Activated CD4-positive, alpha-beta T cell treated with anti-CD3 and anti-CD28 coated beads, Interleukin-2, amount 50 U/mL, for 4 hours (primary cell): ENCODE results near the gene RHEB.

ENCODE experiments used
- DNase-seq, 2 experiments: peaks; one replicate each; pipeline ENCODE4 v3.0.0-alpha.2; 2020

Gene RHEB

DNA sequence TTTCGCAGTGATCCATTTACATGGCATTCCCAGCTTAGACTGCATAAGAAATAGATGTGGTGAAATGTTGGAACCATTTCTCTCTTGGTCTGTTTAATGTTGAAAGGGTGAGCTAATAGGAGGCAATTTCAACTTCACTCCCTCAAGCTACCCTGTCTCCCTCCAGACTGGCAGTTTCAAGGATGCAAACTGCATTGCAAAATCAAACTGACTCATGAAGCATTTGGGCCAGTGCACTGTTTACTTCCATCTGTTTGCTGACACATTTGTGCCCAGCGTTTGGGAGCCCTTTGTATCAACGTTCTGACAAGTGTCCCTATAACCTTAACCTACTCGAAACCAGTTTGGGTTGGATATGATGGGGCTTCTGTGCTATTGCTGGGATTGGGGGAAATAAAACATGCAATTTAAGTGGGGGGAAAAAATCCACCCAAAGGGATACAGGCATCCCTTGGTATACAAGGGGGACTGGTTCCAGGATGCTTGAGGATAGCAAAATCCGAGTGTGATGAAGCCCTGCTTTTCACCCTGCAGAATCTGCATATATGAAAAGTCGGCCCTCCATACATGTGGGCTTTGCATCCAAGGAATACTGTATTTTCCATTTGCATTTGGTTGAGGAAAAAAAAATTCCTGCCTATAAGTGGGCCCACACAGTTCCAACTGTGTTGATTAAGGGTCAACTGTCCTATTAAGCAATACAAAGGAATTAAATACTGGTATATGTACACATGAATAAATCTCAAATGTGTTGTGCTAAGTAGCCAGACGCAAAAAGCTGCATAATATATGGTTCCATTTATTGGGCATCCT lies 15.6 kb downstream of the RHEB start:
- no peak for DNase-seq

DNA sequence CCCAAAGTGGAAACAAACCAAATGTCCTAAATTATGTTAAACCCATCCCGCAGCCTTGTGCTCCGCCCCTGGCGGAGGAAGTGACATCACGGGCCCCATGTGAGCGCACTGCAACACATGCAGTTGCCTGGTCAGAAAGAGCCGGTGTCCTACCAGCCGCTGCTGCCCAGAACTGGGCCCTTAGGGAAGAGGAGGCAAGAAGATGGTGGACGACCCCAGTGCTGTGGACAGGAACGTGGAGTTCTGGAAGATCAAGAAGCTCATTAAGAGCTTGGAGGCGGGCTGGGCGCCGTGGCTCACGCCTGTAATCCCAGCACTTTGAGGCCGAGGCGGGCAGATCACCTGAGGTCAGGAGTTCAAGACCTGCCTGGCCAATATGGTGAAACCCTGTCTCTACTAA lies 18.0 kb downstream of the RHEB start:
- DNase-seq = no peak

DNA sequence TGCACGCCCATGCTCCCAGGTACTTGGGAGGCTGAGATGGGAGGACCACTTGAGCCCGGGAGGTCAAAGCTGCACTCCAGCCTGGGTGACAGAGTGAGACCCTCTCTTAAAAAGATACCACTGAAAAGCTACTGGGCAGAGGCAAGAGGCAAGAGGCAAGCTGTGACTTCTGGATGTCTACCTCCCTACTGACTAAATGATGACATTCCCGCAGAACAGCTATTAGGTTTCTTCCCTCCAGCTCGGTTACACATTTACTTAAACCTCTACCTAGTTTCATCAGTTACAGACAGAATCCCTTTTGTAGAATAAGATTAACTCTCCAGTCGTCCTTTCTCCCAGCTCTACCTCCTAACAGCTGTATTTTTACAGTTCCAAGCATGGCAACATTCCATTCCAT lies 21.2 kb downstream of the RHEB start:
- DNase-seq = no peak

DNA sequence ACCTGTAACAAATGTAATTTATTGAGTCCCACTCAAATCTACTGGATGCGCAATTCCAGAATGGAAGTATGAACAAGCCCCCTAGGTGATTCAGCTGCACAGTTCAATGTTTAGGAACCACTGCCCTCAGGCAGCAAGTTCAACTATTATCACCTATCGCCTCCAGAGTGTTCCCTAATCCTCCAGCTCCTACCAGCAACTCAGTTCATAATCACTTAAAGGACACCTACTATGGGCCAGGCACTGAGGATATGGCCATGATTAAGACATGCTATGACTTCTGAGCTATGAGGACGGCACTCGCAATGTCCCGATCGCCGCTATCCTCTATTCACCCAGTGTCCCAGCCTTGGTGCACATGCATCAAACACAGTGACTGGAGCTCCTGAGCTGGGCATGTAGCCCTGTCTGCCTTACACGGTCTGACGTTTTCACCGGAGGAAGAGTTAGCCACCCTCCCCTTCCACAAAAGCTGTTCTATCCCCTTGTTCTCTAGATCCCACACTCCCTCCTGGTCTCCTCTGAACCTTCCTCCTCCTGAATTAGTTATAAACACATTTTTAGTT lies 22.3 kb downstream of the RHEB start:
- no peak for DNase-seq

DNA sequence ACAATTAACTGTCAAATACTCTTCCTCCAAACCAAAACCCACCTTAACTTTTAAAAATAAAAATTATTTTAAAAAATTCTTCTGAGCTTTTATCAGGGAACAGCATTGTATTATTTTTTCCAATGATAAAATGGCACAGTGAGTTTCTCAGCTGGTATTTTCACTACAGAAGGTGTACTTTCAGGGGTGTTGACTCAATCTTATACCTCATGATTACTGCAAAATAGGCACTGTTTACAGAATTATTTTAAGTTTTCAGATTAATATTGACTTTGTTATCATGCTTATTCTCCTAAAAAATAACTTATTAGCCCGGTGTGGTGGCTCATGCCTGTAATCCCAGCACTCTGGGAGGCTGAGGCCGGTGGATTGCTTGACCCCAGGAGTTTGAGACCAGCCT lies 24.3 kb downstream of the RHEB start:
- DNase-seq = no peak

DNA sequence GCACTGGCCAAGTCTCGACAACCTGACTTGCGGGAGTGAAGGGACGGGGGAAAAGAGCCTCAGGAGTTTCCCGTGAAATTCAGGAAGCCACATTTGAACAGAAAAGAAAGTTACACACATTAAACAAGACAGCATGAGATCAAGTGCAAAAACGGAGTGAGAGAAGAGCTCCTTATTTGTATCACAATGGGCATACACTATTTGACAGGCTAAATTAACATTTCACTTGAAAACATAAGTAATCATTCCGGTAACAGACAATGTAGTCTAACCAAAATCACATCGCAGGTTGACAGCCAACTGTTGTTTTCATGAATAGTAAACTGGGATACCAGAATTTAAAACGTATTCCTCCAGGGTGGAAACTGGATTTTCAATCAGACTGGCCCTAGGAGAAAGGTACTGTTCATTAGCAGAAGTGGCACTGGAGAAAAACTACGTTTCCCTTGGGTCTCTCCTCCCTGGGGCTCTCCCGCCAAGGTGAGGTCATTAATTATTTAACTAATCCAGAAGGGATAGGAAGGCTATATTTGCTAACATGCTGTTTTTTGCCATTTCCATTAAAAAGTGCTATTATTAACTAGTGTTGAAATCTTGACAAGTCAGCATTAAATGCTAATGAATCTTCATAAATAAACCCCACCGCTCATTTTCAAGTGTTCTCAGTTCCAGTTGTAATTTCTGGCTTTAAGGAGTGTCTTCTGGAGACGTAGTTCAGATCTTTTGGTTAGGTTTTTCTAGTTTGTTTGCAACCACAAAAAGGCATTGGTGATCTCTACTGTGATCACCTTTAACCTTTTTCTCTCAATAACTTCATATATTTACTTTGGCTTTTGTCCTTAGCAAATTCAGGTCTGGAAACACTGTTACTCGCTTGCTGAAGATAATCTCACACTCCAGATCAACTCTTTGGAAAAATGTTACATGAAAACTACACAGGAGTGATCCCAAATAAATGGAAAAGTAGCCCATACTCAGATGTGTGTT lies 25.1 kb downstream of the RHEB start:
- no peak for DNase-seq

DNA sequence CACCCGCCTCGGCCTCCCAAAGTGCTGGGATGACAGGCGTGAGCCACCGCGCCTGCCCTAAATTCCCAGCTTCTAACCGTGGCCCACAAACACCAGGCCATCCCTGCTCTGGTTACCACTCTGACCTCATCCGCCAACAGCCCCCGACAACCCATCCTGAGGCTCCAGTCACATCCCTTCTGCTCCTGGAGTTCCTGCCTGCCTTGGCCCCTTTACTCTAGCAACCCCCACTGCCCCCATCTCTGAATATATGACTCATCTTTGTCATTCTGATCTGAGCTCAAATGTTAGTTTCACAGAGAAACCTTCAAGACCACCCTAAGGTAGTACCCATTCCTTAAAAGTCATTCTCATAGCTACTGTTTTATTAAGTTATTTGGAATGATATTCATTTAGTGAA lies 26.6 kb downstream of the RHEB start:
- no peak for DNase-seq

DNA sequence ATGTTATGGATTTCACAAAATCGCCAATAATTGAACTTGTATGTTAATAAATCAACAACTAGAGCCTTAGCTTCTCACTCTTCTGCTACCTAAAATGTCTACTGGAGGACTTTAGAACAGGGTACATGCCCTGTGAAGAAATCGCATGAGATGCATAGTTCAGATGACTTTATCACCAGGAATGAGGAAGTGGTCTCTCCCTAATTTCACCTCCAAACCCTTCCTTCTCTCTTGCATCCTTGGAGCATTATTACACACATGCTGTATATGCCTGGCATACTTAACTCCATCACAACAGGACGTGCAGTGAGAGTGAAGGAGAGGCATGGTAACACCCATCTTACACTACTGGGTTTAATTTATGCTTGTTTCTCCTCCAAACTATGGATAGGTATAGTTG lies 27.8 kb downstream of the RHEB start:
- DNase-seq = no peak

DNA sequence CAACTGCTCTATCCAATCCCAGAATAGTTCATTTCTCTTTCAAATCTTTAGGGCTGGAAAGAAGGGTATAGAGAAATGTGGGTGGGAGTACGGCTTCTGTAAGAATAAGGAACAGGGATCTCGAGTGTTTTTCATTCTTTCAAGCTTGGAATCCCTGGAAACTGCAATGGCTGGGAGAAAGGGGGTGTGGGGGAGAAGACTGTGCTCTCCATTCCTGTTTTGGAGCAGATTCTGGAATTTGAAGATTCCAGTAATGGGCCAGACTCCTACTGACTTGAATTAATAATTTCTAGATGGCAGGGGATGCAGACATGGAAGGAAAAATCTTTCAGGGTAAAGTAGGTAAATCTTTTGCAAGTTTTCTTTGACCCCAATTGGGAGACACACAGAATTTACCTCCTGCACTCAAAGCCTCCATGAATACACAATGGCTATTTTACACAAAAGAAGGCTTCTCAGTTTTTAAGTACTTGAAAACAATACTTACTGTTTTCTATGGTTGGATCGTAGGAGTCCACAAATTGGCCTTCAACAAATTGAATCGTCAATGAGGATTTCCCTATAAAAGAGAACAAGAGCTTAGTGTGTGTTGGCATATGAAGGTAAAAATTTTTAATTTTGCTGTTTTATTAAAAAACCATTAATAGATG lies 29.1 kb downstream of the RHEB start:
- no peak for DNase-seq

DNA sequence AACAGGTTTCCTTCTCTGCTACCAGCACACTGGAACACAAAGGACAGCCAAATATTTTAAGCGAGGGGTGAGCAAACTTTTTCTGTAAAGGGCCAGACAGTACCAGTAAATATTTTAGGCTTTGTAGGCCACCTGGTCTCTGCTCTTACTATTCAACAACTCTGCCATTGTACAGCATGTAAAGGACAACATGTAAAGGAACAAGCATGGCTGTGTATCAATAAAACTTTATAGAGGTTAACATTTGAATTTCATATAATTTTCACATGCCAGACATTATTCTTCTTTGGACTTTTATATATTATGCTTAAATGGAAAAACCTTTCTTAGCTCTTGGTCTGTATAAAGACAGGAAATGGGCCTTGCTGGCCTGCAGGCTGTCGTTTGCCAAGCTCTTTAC lies 30.2 kb downstream of the RHEB start:
- no peak for DNase-seq

DNA sequence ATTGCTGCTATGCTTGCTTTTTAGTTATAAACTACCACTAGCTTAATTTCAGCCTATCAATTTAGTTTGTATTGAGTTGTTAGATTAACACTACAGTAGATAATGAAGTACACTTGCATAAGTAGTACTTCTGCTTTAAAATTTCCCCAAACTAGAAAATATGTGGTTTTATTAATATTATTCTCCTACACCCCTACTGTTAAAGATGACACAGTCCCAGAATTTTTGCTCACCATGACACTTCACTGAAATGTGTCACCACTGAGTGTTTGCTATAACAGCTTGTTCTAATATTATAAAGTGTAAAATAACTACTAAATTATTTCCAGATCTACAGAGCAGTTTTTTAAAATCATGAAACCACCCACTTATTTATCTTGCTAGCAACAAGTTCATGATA lies 31.6 kb downstream of the RHEB start:
- no peak for DNase-seq

DNA sequence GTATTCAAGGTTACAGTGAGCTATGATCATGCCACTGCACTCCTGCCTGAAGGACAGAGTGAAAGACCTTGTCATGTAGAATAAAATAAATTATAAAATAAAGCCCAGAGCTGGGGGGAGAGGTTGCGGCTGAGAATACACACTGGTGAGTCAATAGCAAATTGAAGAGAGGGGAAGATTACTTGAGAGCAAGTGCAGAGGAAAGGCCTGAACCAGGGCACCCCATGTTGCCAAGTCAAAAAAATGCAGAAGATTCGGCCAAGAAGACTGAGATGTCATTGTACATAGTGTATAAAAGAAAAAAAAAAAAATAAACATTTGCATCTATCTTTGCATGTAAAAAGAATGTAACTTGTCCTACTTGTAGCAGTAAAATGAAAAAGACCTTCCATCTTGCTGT lies 32.5 kb downstream of the RHEB start:
- no peak for DNase-seq

DNA sequence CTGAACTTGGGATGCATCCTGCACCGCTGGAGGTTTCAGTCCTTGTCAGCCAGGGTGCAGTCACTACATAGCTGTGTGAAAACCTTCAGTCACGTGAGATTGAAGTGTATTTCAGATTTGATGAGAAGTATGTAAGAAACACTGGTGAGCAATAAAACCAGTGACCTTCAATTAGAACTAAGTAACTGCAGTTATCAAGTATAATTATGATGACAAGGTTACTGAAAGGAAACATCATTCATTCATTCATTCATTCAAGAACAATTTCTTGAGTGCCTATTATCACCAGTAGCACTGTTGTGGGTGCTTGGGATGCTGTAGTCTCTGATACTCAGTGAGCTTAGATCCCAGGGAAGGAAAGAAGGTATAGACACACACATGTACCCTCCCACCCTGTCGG lies 33.6 kb downstream of the RHEB start:
- DNase-seq = no peak

DNA sequence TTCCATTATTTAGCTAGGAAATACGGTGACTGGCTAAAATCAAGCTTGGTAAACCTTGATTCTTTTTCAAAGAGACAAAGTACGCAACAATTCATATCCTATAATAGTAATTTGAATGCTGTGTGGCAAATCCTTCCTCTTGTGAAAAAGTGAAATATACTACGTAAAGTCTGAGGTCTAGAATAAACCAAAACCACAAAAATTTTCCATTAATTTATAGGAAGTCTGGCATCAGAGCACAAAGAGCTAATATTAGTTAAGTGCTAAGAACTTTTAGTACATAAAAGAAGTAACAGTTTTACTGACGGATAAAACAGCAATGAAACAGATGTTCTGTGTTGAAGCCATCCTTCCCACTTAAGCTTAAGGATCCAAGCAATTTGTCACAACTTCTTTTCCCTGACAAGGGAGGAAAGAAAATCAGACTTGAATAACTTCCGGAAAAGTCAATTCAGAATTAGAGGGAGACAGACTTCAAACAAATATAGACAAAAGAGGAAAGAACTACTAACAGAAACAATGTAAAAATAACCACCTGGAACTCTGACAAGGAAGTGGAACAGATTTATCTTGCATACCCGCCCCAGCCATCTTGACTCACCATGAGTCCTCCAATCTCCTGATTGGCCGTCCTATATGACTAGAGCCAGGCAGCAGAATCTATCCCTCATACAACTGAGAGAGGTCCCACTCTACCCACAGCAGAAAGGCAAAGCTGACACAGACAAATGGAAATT lies 34.6 kb downstream of the RHEB start:
- DNase-seq = no peak

DNA sequence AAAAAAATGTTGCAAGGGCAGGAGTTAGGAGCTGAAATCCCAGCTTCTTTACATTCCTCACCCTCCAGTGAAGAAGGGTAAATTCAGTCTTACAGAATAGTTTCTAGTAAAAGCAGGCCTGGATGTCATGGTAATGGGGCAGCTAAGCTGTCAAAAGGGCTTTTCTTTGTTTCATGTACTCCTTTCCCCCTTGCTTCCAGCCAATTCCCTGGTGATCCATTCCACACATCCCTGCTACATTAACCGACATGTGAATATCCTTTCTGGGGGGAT lies 36.0 kb downstream of the RHEB start:
- DNase-seq = no peak

DNA sequence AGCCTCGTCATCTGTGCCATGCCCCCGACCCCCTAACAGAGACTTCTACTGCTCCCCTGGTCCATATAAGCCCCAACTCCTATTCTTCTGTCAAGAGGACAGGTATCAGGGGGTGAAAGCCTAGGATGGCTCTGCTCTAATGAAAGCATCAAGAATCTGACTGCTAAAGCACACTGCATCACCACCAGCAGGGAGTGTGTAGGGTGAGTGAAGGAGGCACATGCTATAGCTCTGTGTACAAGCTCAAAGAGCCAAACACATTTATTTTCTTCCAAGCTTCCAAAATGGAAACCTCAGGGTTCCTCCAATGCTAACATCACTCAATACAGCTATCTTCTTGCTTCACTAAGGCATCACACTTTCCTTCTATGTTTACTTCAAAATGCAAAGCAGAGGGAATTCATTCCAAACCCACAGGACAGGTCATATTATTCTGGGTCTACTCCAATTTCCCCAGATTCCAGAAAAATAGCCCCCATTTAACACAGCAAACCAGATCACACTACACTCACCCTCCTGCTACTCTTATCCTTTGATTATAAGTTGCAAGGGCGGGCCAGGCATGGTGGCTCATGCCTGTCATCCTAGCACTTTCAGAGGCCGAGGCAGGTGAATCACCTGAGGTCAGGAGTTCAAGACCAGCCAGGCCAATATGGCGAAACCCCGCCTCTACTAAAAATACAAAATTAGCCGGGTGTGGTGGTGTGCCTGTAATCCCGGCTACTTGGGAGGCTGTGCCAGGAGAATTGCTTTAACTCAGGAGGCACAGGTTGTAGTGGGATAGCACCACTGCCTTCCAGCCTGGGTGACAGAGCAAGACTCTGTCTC lies 36.6 kb downstream of the RHEB start:
- DNase-seq = no peak

DNA sequence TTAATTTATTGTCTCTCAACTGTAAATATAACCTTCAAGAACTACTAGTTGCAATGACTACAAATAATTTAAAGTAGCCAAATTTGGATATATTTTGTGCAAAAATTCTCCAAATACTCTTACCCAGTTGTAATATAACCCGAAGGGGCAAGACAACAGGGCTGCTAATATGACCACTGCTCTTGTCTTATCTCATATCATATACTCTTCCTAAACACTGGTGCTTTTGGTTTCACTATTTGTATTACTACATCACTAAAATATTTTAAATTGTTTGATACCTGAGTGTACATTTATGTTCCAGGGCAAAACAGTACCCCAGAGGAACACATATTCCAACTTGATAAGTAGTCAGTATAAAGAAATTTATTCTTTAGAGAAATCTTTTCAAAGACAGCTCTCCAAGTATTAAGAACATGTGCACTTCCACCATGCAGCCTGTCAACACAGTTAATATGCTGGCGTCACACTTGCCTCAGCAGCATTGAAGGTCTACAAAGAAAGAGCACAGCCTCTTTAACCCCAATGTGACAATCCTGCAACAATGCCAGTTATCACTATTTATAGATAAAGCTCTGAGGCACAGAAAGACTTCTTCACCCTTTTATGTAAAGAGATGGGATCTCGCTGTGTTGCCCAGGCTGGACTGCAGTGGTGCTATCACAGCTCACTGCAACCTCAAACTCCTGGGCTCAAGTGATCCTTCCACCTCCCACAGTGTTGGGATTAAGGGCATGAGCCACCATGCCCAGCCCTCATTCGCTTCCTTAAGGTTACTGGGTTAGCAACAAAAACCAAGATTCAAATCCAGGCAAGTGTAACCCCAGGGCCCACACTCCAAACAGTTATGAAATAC lies 37.8 kb downstream of the RHEB start:
- no peak for DNase-seq

DNA sequence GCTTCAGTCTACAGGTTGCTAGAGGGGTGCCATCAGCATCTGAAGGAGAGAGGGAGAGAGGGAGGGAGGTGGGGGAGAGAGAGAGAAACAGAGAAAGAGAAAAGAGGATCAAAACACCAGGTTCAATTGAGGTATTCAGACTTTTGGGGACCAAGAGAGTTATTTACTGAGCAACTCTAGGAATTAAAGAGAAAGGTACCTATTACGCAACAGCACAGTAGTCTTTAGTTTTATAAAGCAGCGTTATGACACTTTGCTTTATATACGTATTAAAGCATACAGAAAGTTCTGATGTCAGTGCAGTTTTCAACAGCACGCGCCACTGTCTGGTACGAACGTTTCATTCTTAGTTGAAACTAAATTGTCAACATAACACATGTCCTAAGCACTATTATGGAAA lies 41.8 kb downstream of the RHEB start:
- DNase-seq = no peak

DNA sequence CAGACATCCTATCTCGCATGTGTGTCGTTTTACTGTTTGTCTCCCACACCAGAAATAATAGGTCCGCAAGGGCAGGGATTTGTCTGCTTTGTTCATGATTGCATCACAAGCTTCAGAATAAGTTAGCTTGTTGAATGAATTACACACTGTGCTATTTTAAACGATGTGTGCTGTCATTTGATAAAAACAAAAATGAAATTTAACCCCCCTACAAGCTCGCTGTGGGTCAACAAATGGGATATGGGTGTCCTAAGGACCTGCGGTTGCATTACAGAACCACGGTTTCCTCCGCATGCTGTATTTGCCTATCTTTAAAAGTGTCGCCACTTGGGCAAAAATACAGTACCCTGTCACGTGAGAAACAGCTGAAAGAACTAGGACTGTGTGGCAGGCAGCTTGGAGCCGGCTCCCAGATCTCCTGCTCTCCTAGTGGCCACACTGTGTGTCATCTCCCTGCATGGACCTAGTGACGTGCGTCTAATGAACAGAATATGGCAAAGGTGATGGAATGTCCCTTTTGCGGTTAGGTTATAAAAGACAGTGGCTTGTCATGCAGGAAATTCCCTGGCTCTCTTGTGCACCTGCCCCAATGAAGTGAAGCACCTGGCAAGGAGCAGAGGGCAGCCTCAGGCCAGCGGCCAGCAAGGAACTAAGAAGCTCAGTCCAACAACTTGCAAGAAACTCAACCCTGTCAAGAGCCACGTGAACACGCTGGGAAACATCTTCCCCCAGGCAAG lies 46.9 kb downstream of the RHEB start:
- DNase-seq = no peak

DNA sequence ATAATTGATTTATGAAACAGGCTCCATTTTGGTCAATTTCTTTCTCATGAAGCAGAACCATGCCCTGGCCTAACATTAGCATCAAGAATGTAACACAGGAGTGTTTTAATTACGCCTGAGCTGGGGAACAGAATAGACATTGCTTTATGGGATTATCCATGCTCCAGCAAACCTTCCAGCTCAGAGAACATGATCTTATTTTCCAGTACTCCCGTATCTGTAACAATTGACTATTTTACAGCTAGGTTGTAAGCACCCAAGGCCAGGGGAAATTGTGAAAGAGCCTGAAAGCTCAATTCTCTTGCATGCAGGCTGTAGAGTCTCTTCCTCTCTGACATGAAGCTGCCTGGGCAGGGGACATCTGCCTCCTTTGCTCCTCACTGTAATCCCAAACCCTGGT lies 49.0 kb downstream of the RHEB start:
- no peak for DNase-seq
